ENCODE measurements around the gene PAPPA. TPM values are rescaled to one million over a fixed set of nuclear protein-coding genes. Genes with fewer than 3 reads are reported as not detected.

PAPPA gene
- total RNA-seq, 2 experiments from 2014 or later: not detected

- H4K20me1 ChIP-seq (ENCODE audit: insufficient read depth, low read length): no peaks in the 10 kb centered on the region
- ChIA-PET POLR2A (no interaction called here), CTCF (ENCODE audit: unreplicated experiment) (no interaction called here)
- intact Hi-C loops (cut with micrococcal nuclease; ENCODE audit: unreplicated experiment): no loop called here
- no peaks in the 10 kb centered on the region for H3K36me3 ChIP-seq (ENCODE audit: insufficient read depth, low read length)
- H3K4me2 ChIP-seq (ENCODE audit: low read length): no peak overlapping the region
- TF ChIP-seq CTCF (conservative IDR thresholded peaks at IDR 0.05; ENCODE audit: low read length) (no peak), EZH2phosphoT487 (IDR thresholded peaks at IDR 0.05; ENCODE audit: borderline replicate concordance, low read depth, low read length) (no peak)
- H3K9me3 ChIP-seq (ENCODE audit: low read length): no peaks in the 10 kb centered on the region
- no peak overlapping the region for H3K4me3 ChIP-seq (ENCODE audit: low read depth, low read length, poor library complexity, severe bottlenecking)
- no peak overlapping the region for H3K27ac ChIP-seq (ENCODE audit: low read depth, low read length, poor library complexity, severe bottlenecking)
- H3K9me2 ChIP-seq (ENCODE audit: insufficient read depth, low read length): no peaks in the 10 kb centered on the region
- no peaks in the 10 kb centered on the region for H3K79me2 ChIP-seq (ENCODE audit: insufficient read depth, low read depth, low read length)
- no TSS peak for BruUV-seq (replicated peaks)
- DNase-seq (ENCODE audit: low spot score): no peak
- H2AFZ ChIP-seq (ENCODE audit: low read length): no peak overlapping the region
- H3K4me1 ChIP-seq (ENCODE audit: insufficient read depth, low read length, poor library complexity, severe bottlenecking): no peaks in the 10 kb centered on the region
Observed at GRCh38 chr9:116144555-116144954, 9.0 kb upstream of the PAPPA start.

- BruUV-seq (replicated peaks): no TSS peak
- intact Hi-C loops (cut with micrococcal nuclease; ENCODE audit: unreplicated experiment): no loop called here
- CTCF ChIA-PET (ENCODE audit: unreplicated experiment): no interaction called here
- no peak overlapping the region for H3K4me2 ChIP-seq (ENCODE audit: low read length)
- H3K79me2 ChIP-seq (ENCODE audit: insufficient read depth, low read depth, low read length): no peaks in the 10 kb centered on the region
- H3K4me1 ChIP-seq (ENCODE audit: insufficient read depth, low read length, poor library complexity, severe bottlenecking): no peaks in the 10 kb centered on the region
- TF ChIP-seq EZH2phosphoT487 (IDR thresholded peaks at IDR 0.05; ENCODE audit: borderline replicate concordance, low read depth, low read length) (no peak), CTCF (conservative IDR thresholded peaks at IDR 0.05; ENCODE audit: low read length) (no peak)
- no peak overlapping the region for H2AFZ ChIP-seq (ENCODE audit: low read length)
- no peaks in the 10 kb centered on the region for H3K9me2 ChIP-seq (ENCODE audit: insufficient read depth, low read length)
- POLR2A ChIA-PET: no interaction called here
- no peaks in the 10 kb centered on the region for H3K36me3 ChIP-seq (ENCODE audit: insufficient read depth, low read length)
- no peaks in the 10 kb centered on the region for H3K9me3 ChIP-seq (ENCODE audit: low read length)
- no peaks in the 10 kb centered on the region for H4K20me1 ChIP-seq (ENCODE audit: insufficient read depth, low read length)
- no peak overlapping the region for H3K27ac ChIP-seq (ENCODE audit: low read depth, low read length, poor library complexity, severe bottlenecking)
- DNase-seq (ENCODE audit: low spot score): no peak
- H3K4me3 ChIP-seq (ENCODE audit: low read depth, low read length, poor library complexity, severe bottlenecking): no peak overlapping the region
Observed at GRCh38 chr9:116145036-116145435, 8.6 kb upstream of the PAPPA start.

- intact Hi-C loops (cut with micrococcal nuclease; ENCODE audit: unreplicated experiment): no loop called here
- Histone ChIP-seq H3K4me2 (ENCODE audit: low read length) (no peak overlapping the region), H3K4me1 (ENCODE audit: insufficient read depth, low read length, poor library complexity, severe bottlenecking) (no peaks in the 10 kb centered on the region), H3K36me3 (ENCODE audit: insufficient read depth, low read length) (no peaks in the 10 kb centered on the region), H3K27ac (ENCODE audit: low read depth, low read length, poor library complexity, severe bottlenecking) (no peak overlapping the region), H3K9me2 (ENCODE audit: insufficient read depth, low read length) (no peaks in the 10 kb centered on the region), H2AFZ (ENCODE audit: low read length) (no peak overlapping the region), H3K4me3 (ENCODE audit: low read depth, low read length, poor library complexity, severe bottlenecking) (no peak overlapping the region), H4K20me1 (ENCODE audit: insufficient read depth, low read length) (no peaks in the 10 kb centered on the region), H3K79me2 (ENCODE audit: insufficient read depth, low read depth, low read length) (no peaks in the 10 kb centered on the region), H3K9me3 (ENCODE audit: low read length) (no peaks in the 10 kb centered on the region)
- no TSS peak for BruUV-seq (replicated peaks)
- no peak for TF ChIP-seq EZH2phosphoT487 (IDR thresholded peaks at IDR 0.05; ENCODE audit: borderline replicate concordance, low read depth, low read length)
- no peak for TF ChIP-seq CTCF (conservative IDR thresholded peaks at IDR 0.05; ENCODE audit: low read length)
- POLR2A ChIA-PET: interaction anchor here (0.7 kb wide), 2 partner anchors 253 to 1767 kb away, joined by 3 read pairs; no protein-coding TSS in a partner anchor
- DNase-seq (ENCODE audit: low spot score): no peak
- CTCF ChIA-PET (ENCODE audit: unreplicated experiment): no interaction called here
Observed at GRCh38 chr9:116147821-116148220, 5.8 kb upstream of the PAPPA start.
